AG09309 (cell line): ENCODE measurements around the gene DTD2.
"Not testable (repeated sequence)": the region's sequence is repeated elsewhere in the genome, so short reads cannot be mapped to it uniquely, and the experiment has no call there.

Source experiments
- DNase-seq: peaks from one replicate; pipeline ENCODE4 v3.0.0-alpha.2; 2010; ENCODE audit warnings: low read depth
- H3K4me3 ChIP-seq: 2 replicates; pipeline ENCODE4 v1.5.1; 2011; ENCODE audit warnings: mild to moderate bottlenecking, low read depth, low read length, moderate library complexity; ENCODE audit not compliant: control insufficient read depth
- CTCF ChIP-seq: IDR thresholded peaks from 2 replicates; pipeline ENCODE4 v1.5.1; 2011; ENCODE audit warnings: mild to moderate bottlenecking, low read depth, low read length, inconsistent platforms; ENCODE audit not compliant: insufficient read depth, control insufficient read depth; ENCODE audit errors: missing control alignments

DTD2 gene

DNA sequence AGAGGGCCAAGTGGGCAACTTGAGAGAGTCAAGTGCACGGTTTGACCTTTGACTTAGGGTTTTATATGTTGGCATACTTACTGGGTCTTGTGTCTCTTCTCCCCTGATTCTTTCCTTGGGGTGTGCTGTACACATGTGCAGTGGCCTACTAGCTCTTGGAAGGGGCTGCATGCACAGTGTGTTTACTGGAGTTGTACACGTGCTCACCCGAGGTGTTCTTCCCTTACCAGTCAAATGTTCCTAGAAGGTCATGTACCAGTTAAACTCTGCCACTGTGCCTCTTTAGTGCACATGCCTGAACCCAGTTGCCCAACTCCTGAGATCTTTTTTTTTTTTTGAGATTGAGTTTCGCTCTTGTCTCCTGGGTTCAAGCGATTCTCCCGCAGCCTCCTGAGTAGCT is 9.2 kb upstream of the DTD2 start:
- no peak overlapping the region for H3K4me3 ChIP-seq
- DNase-seq: no peak
- TF ChIP-seq CTCF: no peak

DNA sequence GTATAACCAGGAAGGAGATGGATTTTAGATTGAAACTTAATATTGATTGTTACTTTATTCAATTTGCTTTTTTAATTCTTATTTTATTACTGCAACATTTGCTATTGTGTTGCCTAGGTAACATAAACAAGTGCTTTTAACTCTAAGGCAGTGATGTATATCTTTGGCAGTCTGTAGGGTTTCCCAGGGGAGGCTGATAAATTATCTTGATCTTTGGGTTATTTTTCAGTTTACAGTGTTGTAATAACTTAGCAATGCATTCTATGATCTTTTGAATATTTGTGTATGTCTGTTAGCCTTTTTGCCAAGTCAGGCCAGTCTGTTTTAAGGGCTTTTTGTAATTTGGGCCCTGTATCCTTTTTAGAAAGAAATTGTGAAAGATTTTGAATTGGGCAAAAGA is 7.8 kb upstream of the DTD2 start:
- DNase-seq: no peak
- no peak for TF ChIP-seq CTCF
- H3K4me3 ChIP-seq: no peak overlapping the region

DNA sequence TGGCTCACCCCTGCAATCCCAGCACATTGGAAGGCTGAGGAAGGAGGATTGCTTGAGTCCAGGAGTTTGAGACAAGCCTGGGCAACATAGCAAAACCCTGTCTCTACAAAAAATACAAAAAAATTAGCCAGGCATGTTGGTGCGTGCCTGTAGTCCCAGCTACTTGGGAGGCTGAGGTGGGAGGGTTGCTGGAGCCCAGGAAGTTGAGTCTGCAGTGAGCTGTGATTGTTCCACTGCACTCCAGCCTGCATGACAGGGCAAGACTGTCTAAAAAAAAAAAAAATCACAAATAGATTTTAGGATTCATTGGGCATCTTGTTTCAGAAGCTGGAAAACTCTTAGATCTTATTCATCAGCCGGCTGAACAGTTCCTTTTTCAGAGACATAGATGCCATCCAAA is 5.1 kb upstream of the DTD2 start:
- DNase-seq, H3K4me3 ChIP-seq: not testable (repeated sequence)

- H3K4me3 ChIP-seq: no peak overlapping the region
- no peak for DNase-seq
- TF ChIP-seq CTCF: no peak
Measured at GRCh38 chr14:31461545-31461944, 4.2 kb upstream of the DTD2 start.

DNA sequence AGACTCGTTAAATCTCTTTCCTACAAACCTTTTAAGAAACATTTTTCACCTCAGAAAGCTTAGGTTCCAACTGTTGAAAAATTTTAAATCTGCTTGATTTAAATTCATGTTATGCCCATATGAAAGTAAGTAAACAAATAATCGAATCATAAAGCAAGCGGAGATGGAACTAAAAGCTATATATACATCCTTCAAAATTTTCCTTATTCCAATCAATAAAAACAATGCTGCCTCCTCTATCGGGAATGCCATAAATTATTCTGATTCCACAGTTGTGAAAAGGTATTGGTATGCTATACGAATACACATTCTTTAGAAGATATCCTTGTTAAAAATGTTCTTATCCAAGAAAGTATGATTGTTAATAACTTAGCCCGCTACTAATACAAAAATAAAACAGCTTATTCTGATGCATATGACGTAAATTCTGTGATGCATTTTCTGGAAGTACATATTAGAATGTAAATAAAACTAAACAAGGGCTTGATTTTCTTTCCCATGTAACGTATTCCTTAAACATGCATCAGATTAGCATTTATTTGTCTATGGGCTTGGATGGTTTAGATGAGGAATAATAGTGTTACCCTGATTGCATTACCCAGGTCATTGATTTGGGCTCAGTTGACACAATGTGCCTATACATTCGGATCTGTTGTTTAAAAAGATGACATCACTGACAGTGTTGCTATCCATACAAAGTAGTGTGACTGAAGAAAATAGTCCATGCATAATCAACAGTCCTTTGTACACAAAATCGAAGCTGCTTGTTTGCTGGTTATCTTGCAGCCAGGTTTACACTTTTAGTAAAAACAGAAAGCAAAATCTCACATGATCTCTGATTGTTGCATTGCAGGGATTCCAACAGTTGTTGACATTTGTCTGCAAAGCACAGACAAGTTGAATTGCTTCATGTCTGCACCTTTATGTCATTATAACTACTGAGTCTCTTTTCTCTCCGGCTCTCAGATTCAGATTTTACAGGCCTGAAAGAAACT is 656 bp upstream of the DTD2 start:
- TF ChIP-seq CTCF: no peak
- DNase-seq: no peak
- peak overlapping the region; percentile 59 for H3K4me3 ChIP-seq

GRCh38 chr14:31449971-31450610 is 7.2 kb downstream of the DTD2 start:
- DNase-seq: no peak
- no peak overlapping the region for H3K4me3 ChIP-seq

More at GRCh38 chr14:31449971-31450610, 7.2 kb downstream of the DTD2 start:
- TF ChIP-seq CTCF: peak; percentile 43
